ENCODE measurements around the gene TMEM69. TPM values are rescaled to one million over a fixed set of nuclear protein-coding genes. Genes with fewer than 3 reads are reported as not detected.
"Not testable (repeated sequence)": the region's sequence is repeated elsewhere in the genome, so short reads cannot be mapped to it uniquely, and the experiment has no call there.

Gene TMEM69
- polyA plus RNA-seq, 1 donor from 2014 or later = 28.6 TPM

DNA sequence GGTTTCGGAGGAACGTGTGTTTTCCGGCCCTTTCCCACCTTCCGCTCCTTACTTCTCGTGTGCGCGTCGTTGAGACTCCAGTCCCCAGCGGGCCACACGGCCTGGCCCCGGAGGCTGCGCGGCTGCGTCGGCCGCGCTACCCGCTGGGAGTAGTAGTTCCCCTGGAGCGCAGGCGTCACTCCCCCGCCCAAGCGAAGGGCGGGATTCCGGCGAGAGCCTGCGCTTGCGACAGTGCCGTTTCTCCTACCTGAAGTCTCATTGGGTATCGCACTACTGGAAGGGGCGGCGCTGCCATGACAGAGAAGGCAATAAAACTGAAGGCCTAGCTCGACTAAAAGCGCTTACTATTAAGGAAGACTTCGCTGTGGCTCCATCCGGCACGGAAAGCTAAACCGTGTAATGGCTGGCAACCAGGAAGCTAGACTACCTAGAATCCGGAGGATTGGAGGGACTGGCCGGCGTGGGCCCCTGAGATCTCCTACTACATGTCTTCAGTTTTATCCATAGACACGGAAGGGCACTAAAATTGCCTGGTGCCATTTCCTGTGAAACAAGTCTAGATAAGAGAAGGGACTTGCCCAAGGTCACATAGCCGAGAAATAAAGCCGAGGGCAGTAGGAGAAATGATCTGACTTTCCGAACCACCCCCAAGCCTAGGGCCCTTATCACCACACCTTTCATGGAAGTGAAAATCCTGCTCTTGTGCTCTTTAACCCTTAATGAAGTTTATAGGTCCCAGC, 797 bp upstream of the TMEM69 start:
- H3K9me3 ChIP-seq (ENCODE audit: low read length) = no peaks in the 10 kb centered on the region
- no peaks in the 10 kb centered on the region for H3K9me2 ChIP-seq (ENCODE audit: insufficient read depth, low read length)
- peak overlapping the region; percentile 90 for H3K9ac ChIP-seq (ENCODE audit: low read length)
- peak overlapping the region; percentile 60 for H3K4me2 ChIP-seq (ENCODE audit: low read length)
- TF ChIP-seq, protein P1, sequence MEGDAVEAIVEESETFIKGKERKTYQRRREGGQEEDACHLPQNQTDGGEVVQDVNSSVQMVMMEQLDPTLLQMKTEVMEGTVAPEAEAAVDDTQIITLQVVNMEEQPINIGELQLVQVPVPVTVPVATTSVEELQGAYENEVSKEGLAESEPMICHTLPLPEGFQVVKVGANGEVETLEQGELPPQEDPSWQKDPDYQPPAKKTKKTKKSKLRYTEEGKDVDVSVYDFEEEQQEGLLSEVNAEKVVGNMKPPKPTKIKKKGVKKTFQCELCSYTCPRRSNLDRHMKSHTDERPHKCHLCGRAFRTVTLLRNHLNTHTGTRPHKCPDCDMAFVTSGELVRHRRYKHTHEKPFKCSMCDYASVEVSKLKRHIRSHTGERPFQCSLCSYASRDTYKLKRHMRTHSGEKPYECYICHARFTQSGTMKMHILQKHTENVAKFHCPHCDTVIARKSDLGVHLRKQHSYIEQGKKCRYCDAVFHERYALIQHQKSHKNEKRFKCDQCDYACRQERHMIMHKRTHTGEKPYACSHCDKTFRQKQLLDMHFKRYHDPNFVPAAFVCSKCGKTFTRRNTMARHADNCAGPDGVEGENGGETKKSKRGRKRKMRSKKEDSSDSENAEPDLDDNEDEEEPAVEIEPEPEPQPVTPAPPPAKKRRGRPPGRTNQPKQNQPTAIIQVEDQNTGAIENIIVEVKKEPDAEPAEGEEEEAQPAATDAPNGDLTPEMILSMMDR (IDR thresholded peaks at IDR 0.05; ENCODE audit: poor library complexity, severe bottlenecking) = no peak
- TF ChIP-seq EP300 (conservative IDR thresholded peaks at IDR 0.05; ENCODE audit: poor library complexity, severe bottlenecking) (no peak), TAF1 (IDR thresholded peaks at IDR 0.05; ENCODE audit: low read depth) (peak; percentile 66), MXI1 (conservative IDR thresholded peaks at IDR 0.05; ENCODE audit: poor library complexity, severe bottlenecking) (peak; percentile 32), EZH2 (IDR thresholded peaks at IDR 0.05; ENCODE audit: borderline replicate concordance, insufficient read depth, low read length, poor library complexity, severe bottlenecking) (no peak), RAD21 (conservative IDR thresholded peaks at IDR 0.05) (no peak), POLR2AphosphoS5 (IDR thresholded peaks at IDR 0.05) (peak; percentile 85), SMC3 (conservative IDR thresholded peaks at IDR 0.05; ENCODE audit: poor library complexity) (no peak)
- TF ChIP-seq, protein P2, sequence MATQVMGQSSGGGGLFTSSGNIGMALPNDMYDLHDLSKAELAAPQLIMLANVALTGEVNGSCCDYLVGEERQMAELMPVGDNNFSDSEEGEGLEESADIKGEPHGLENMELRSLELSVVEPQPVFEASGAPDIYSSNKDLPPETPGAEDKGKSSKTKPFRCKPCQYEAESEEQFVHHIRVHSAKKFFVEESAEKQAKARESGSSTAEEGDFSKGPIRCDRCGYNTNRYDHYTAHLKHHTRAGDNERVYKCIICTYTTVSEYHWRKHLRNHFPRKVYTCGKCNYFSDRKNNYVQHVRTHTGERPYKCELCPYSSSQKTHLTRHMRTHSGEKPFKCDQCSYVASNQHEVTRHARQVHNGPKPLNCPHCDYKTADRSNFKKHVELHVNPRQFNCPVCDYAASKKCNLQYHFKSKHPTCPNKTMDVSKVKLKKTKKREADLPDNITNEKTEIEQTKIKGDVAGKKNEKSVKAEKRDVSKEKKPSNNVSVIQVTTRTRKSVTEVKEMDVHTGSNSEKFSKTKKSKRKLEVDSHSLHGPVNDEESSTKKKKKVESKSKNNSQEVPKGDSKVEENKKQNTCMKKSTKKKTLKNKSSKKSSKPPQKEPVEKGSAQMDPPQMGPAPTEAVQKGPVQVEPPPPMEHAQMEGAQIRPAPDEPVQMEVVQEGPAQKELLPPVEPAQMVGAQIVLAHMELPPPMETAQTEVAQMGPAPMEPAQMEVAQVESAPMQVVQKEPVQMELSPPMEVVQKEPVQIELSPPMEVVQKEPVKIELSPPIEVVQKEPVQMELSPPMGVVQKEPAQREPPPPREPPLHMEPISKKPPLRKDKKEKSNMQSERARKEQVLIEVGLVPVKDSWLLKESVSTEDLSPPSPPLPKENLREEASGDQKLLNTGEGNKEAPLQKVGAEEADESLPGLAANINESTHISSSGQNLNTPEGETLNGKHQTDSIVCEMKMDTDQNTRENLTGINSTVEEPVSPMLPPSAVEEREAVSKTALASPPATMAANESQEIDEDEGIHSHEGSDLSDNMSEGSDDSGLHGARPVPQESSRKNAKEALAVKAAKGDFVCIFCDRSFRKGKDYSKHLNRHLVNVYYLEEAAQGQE (IDR thresholded peaks at IDR 0.05; ENCODE audit: borderline replicate concordance) = peak; percentile 83
- no peaks in the 10 kb centered on the region for H4K20me1 ChIP-seq (ENCODE audit: insufficient read depth)
- H3K36me3 ChIP-seq (ENCODE audit: insufficient read depth, low read length) = no peaks in the 10 kb centered on the region
- H3K4me3 ChIP-seq (ENCODE audit: low read length) = peak overlapping the region; percentile 93
- peak overlapping the region; percentile 96 for H3K27ac ChIP-seq (ENCODE audit: low read length)
- H3F3A ChIP-seq (ENCODE audit: insufficient read depth, low read length, poor library complexity, severe bottlenecking) = peaks cover 12% of the 10 kb centered on the region
- H3K79me2 ChIP-seq (replicated peaks; ENCODE audit: insufficient read depth, low read length) = peaks cover 57% of the 10 kb centered on the region
- H2AFZ ChIP-seq (ENCODE audit: low read depth, low read length) = peak overlapping the region; percentile 95
- no peaks in the 10 kb centered on the region for H3K27me3 ChIP-seq (ENCODE audit: insufficient read depth, low read depth, low read length)

DNA sequence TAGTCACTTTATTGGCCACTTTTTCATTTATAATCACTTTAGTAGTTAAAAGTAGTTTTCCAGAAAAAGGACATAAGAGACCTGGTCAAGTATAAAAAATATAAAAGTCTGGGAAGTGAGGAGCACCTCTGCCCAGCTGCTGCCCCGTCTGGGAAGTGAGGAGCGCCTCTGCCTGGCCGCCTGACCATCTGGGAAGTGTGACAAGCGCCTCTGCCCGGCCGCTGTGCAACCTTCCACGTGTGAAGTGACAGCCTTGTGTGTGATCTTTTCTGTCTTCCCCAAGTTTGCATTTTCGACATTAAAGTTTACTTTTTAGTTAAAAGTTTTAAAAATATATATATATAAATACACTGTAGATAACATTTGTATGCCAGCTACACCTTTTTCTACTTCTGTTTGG, 5.8 kb downstream of the TMEM69 start:
- not testable (repeated sequence) for H3K36me3 ChIP-seq (ENCODE audit: insufficient read depth, low read length); H3K9ac ChIP-seq (ENCODE audit: low read length); H4K20me1 ChIP-seq (ENCODE audit: insufficient read depth); H3K9me2 ChIP-seq (ENCODE audit: insufficient read depth, low read length); H3F3A ChIP-seq (ENCODE audit: insufficient read depth, low read length, poor library complexity, severe bottlenecking); H3K9me3 ChIP-seq (ENCODE audit: low read length); H3K27ac ChIP-seq (ENCODE audit: low read length); H3K4me3 ChIP-seq (ENCODE audit: low read length); H3K27me3 ChIP-seq (ENCODE audit: insufficient read depth, low read depth, low read length); H3K4me2 ChIP-seq (ENCODE audit: low read length); H2AFZ ChIP-seq (ENCODE audit: low read depth, low read length)
- peaks cover 12% of the 10 kb centered on the region for H3K79me2 ChIP-seq (replicated peaks; ENCODE audit: insufficient read depth, low read length)

Measured in neural cell (in vitro differentiated cells).